ENCODE results near the gene ARHGEF19.

The ARHGEF19 gene

GRCh38 chr1:16151196-16151994 lies 61.1 kb downstream of the ARHGEF19 start:
- TF ChIP-seq FOXP2 (optimal IDR thresholded peaks at IDR 0.05; ENCODE audit: control extremely low read depth, extremely low read length, insufficient read depth) (no peak), EZH2 (IDR thresholded peaks at IDR 0.05) (no peak), POLR2AphosphoS5 (IDR thresholded peaks at IDR 0.05; ENCODE audit: borderline replicate concordance, low read depth, low read length) (no peak)
- Histone ChIP-seq H3K36me3 (ENCODE audit: insufficient read depth, low read length) (peaks cover 23% of the 10 kb centered on the region), H3K4me3 (no peak overlapping the region), H3K9ac (ENCODE audit: insufficient read length) (no peak overlapping the region), H3K27ac (no peak overlapping the region), H3K9me3 (ENCODE audit: low read depth, low read length) (no peaks in the 10 kb centered on the region)
- no peak for DNase-seq (ENCODE audit: low read depth, low spot score)

DNA sequence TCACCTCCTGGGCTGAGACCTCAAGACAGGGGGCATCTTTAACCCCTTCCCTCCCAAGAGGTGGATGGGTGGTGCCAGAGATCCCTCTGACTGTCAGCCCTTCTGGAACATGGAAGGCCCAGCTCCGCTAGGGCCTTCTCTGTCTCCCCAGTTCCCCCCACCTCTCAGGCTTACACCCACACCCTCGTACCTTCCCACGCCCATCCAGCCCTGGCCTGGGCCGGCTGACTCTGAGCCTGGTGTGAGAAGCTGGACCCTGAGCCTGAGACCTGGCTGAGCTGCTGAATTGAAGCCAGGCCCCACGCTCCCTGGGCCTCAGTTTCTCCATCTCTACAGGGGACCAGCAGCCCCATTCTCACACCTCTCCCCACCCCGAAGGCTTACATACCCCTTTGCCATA lies 61.9 kb downstream of the ARHGEF19 start:
- DNase-seq (ENCODE audit: low read depth, low spot score) = no peak
- no peak overlapping the region for H3K27ac ChIP-seq
- no peak overlapping the region for H3K4me3 ChIP-seq
- peaks cover 26% of the 10 kb centered on the region for H3K36me3 ChIP-seq (ENCODE audit: insufficient read depth, low read length)
- no peaks in the 10 kb centered on the region for H3K9me3 ChIP-seq (ENCODE audit: low read depth, low read length)
- H3K9ac ChIP-seq (ENCODE audit: insufficient read length) = no peak overlapping the region
- TF ChIP-seq POLR2AphosphoS5 (IDR thresholded peaks at IDR 0.05; ENCODE audit: borderline replicate concordance, low read depth, low read length) = no peak
- no peak for TF ChIP-seq FOXP2 (optimal IDR thresholded peaks at IDR 0.05; ENCODE audit: control extremely low read depth, extremely low read length, insufficient read depth)
- TF ChIP-seq EZH2 (IDR thresholded peaks at IDR 0.05) = no peak

GRCh38 chr1:16149702-16150488 lies 62.6 kb downstream of the ARHGEF19 start:
- DNase-seq (ENCODE audit: low read depth, low spot score) = no peak
- H3K9me3 ChIP-seq (ENCODE audit: low read depth, low read length) = no peaks in the 10 kb centered on the region
- TF ChIP-seq POLR2AphosphoS5 (IDR thresholded peaks at IDR 0.05; ENCODE audit: borderline replicate concordance, low read depth, low read length) = no peak
- TF ChIP-seq FOXP2 (optimal IDR thresholded peaks at IDR 0.05; ENCODE audit: control extremely low read depth, extremely low read length, insufficient read depth) = no peak
- no peak for TF ChIP-seq EZH2 (IDR thresholded peaks at IDR 0.05)
- peaks cover 26% of the 10 kb centered on the region for H3K36me3 ChIP-seq (ENCODE audit: insufficient read depth, low read length)
- H3K9ac ChIP-seq (ENCODE audit: insufficient read length) = no peak overlapping the region
- H3K4me3 ChIP-seq = no peak overlapping the region
- no peak overlapping the region for H3K27ac ChIP-seq

DNA sequence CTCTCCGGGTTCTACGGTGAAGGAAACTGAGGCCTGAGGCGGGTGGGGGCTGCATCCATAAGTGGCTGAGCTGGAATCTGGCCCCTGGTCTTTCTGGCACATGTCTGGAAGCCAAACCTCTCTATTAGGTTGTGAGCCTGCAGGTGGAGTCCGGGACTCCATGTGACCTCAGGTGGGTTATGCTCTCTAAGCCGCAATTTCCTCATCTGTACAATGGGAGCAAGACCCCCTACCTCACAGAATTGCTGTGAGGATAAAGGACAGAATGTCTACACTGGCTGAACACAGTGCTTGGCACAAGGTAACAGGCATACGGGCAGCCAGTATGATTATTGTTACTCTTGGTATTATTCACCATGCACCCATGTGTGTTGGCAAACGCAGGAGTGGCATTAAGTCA lies 63.3 kb downstream of the ARHGEF19 start:
- peaks cover 26% of the 10 kb centered on the region for H3K36me3 ChIP-seq (ENCODE audit: insufficient read depth, low read length)
- H3K4me3 ChIP-seq = no peak overlapping the region
- H3K9me3 ChIP-seq (ENCODE audit: low read depth, low read length) = no peaks in the 10 kb centered on the region
- H3K9ac ChIP-seq (ENCODE audit: insufficient read length) = no peak overlapping the region
- no peak for TF ChIP-seq EZH2 (IDR thresholded peaks at IDR 0.05)
- TF ChIP-seq FOXP2 (optimal IDR thresholded peaks at IDR 0.05; ENCODE audit: control extremely low read depth, extremely low read length, insufficient read depth) = no peak
- TF ChIP-seq POLR2AphosphoS5 (IDR thresholded peaks at IDR 0.05; ENCODE audit: borderline replicate concordance, low read depth, low read length) = no peak
- no peak overlapping the region for H3K27ac ChIP-seq
- DNase-seq (ENCODE audit: low read depth, low spot score) = no peak

DNA sequence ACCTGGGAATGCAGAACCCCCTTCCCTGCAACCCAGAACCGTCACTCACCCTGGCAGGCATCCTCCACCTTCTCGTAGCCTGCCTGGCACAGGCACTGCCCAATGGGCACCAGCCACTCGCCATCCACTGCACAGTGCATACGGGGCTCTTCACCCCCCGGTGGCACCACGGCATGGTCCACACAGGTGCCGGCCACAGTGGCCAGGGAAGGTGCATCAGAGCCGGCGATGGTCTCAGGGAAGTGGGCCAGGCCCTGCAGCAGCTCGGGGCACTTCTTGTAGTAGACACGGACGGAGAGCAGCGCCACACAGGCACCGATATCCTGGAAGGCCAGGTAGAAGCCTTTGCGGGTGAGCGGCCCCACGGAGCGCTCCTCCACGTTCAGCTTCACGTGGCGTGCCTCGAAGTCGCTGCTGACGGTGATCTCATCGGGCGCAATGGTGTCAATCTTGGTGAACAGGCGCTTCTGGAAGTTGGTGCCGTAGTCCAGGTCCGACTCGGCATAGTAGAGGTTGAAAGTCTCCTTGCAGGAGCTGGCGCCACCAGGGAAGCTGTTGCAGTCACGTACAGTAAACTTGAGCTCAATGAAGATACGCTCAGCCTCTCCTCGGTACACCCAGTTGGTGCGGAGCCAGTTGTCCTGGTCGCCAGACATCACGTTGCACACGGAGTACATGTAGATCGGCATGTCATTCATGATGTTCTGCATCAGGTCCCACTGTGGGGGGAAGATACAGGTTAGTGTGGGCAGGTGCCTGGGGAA lies 63.9 kb downstream of the ARHGEF19 start:
- no peak for DNase-seq (ENCODE audit: low read depth, low spot score)
- Histone ChIP-seq H3K27ac (no peak overlapping the region), H3K36me3 (ENCODE audit: insufficient read depth, low read length) (peaks cover 26% of the 10 kb centered on the region)

More for the DNA sequence above, 63.9 kb downstream of the ARHGEF19 start:
- H3K9ac ChIP-seq (ENCODE audit: insufficient read length) = no peak overlapping the region
- no peaks in the 10 kb centered on the region for H3K9me3 ChIP-seq (ENCODE audit: low read depth, low read length)
- TF ChIP-seq FOXP2 (optimal IDR thresholded peaks at IDR 0.05; ENCODE audit: control extremely low read depth, extremely low read length, insufficient read depth) = no peak
- no peak overlapping the region for H3K4me3 ChIP-seq

Measured in SK-N-MC (cell line).